Measurements from ENCODE around the gene HES5. TPM values are rescaled to one million over a fixed set of nuclear protein-coding genes. Genes with fewer than 3 reads are reported as not detected.
A peak's percentile ranks its signal among the peaks of the same experiment; 100 is the strongest.

HES5 gene
- polyA plus RNA-seq, 1 of the 3 experiments (the other 2 are of a cell fraction) = 0.03 TPM

DNA sequence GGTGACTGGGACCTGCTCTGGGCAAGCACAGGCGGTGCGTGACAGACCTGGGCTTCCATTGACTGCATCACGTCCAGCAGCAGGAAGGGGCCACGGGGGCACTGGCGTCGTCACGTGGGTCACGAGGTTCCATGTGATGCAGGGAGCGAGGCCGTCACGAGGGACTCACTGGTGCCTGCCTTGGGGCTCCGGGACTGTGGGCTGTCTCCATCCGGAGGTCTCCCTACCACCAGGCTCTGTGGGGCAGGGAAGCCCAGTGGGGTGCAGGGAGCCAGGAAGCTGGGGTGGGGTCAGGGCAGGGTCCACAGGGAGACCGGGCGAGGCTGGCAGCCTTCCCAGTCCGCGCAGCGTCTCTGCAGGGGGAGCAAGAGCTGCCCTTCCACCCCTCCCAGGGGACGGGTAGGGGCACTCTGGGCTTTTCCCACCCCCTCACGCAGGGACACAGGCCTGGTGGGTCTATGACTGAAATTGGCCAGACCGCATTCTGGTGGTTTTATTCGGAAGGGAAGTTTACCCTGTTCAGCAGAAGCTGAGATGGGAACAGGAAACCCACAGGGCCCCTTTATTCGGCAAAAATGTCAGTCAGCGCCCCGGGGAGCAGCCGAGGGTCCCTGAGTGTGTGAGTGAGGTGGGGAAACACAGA lies 25.7 kb upstream of the HES5 start:
- Histone ChIP-seq H3K9ac (no peak overlapping the region), H3K79me2 (ENCODE audit: insufficient read depth) (no peaks in the 10 kb centered on the region), H3K27me3 (ENCODE audit: insufficient read depth) (no peaks in the 10 kb centered on the region), H3K4me2 (no peak overlapping the region; the same call in 1 of the 2 replicates), H3K9me3 (no peaks in the 10 kb centered on the region), H3K9me2 (no peaks in the 10 kb centered on the region), H2AFZ (ENCODE audit: low read depth) (no peak overlapping the region; the same call in 1 of the 2 replicates), H3K27ac (ENCODE audit: low read depth in 2 of 2, low read length in 1 of 2) (no peak overlapping the region), H4K20me1 (ENCODE audit: insufficient read depth) (no peaks in the 10 kb centered on the region), H3K36me3 (replicated peaks in 1 of 2; ENCODE audit: control insufficient read depth in 1 of 2, insufficient read depth in 2 of 2, low read length in 1 of 2) (no peaks in the 10 kb centered on the region), H3K4me1 (ENCODE audit: control insufficient read depth in 1 of 2, insufficient read depth in 2 of 2, low read depth in 1 of 2, low read length in 1 of 2) (peaks cover 0 to 4% of the 10 kb centered on the region in 2 experiments; a peak in 1 of 4 replicates), H3F3A (replicated peaks; ENCODE audit: insufficient read depth) (no peaks in the 10 kb centered on the region), H3K4me3 (ENCODE audit: low read depth in 2 of 2, low read length in 1 of 2) (no peak overlapping the region)
- POLR2A ChIA-PET = no interaction called here
- no peak for TF ChIP-seq YY1 (IDR thresholded peaks at IDR 0.05; ENCODE audit: low read depth)
- CTCF ChIA-PET = interaction anchor here (1.6 to 3.3 kb wide), 5 partner anchors 8 to 231 kb away, joined by 6 to 16 read pairs (median 12); no protein-coding TSS in a partner anchor
- WGBS (ENCODE audit: low lambda C conversion rate) = 56% methylated on average over 9 of the region's 26 CpGs
- no peak for DNase-seq

DNA sequence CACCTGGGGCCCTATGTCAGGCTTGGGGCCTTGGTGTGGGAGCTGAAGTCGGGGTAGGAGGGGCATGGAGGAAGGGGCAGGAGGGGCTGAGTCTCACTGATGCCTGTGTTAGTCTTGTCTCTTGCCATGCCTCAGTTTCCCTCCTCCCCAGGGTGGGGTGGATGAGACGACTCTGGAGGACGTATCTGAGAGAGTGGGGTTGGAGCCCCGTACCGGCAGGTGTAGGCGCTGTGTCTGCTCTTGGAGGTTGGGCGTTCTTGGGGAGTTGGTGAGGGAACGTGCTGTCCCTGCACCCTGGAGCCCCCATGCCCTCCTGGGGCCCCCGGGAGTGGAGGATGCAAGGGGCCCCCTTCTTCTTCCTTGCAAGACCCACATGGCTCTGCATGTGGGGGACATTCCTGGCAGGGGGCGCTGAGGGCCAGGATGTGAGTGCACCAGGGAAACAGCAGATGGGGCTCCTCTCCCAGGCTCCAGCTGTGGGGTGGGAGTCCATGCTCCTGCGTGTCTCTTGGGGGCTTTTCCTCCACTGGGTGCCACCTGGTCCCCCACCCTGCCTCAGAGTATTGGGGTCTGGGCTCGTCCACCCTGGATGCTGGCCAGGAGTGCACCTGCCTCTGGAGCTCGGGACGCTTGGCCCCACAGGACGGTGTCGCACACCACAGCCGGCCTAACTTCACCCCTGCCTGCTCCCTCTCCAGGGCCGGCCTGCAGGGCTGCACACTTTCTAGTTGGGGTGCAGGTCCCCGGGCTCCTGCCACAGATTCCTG lies 24.7 kb upstream of the HES5 start:
- Histone ChIP-seq H3K4me2 (no peak overlapping the region), H3K27me3 (ENCODE audit: insufficient read depth) (no peaks in the 10 kb centered on the region)

More for the DNA sequence above, 24.7 kb upstream of the HES5 start:
- Histone ChIP-seq H3K9me3 (no peaks in the 10 kb centered on the region), H3K4me3 (ENCODE audit: low read depth in 2 of 2, low read length in 1 of 2) (no peak overlapping the region), H3K36me3 (replicated peaks in 1 of 2; ENCODE audit: control insufficient read depth in 1 of 2, insufficient read depth in 2 of 2, low read length in 1 of 2) (no peaks in the 10 kb centered on the region), H3K9ac (no peak overlapping the region), H3K4me1 (ENCODE audit: control insufficient read depth in 1 of 2, insufficient read depth in 2 of 2, low read depth in 1 of 2, low read length in 1 of 2) (peaks cover 0 to 4% of the 10 kb centered on the region in 2 experiments; a peak in 1 of 4 replicates), H3F3A (replicated peaks; ENCODE audit: insufficient read depth) (no peaks in the 10 kb centered on the region), H3K27ac (ENCODE audit: low read depth in 2 of 2, low read length in 1 of 2) (no peak overlapping the region), H4K20me1 (ENCODE audit: insufficient read depth) (no peaks in the 10 kb centered on the region), H3K79me2 (ENCODE audit: insufficient read depth) (no peaks in the 10 kb centered on the region), H2AFZ (ENCODE audit: low read depth) (no peak overlapping the region), H3K9me2 (no peaks in the 10 kb centered on the region)
- no peak for TF ChIP-seq CHD2 (IDR thresholded peaks at IDR 0.05; ENCODE audit: low read length, partially characterized antibody)
- peak; percentile 67 for TF ChIP-seq RAD21 (IDR thresholded peaks at IDR 0.05; ENCODE audit: low read length)
- no peak for TF ChIP-seq TEAD4 (IDR thresholded peaks at IDR 0.05; ENCODE audit: borderline replicate concordance, insufficient read depth)
- TF ChIP-seq SMC3 (IDR thresholded peaks at IDR 0.05; ENCODE audit: low read depth, low read length) = peak; percentile 49; the same call in 1 of the 2 replicates
- no peak for TF ChIP-seq NRF1 (IDR thresholded peaks at IDR 0.05; ENCODE audit: low read depth, low read length)
- TF ChIP-seq MEF2A (IDR thresholded peaks at IDR 0.05; ENCODE audit: borderline replicate concordance, low read depth) = no peak
- TF ChIP-seq, protein P1, sequence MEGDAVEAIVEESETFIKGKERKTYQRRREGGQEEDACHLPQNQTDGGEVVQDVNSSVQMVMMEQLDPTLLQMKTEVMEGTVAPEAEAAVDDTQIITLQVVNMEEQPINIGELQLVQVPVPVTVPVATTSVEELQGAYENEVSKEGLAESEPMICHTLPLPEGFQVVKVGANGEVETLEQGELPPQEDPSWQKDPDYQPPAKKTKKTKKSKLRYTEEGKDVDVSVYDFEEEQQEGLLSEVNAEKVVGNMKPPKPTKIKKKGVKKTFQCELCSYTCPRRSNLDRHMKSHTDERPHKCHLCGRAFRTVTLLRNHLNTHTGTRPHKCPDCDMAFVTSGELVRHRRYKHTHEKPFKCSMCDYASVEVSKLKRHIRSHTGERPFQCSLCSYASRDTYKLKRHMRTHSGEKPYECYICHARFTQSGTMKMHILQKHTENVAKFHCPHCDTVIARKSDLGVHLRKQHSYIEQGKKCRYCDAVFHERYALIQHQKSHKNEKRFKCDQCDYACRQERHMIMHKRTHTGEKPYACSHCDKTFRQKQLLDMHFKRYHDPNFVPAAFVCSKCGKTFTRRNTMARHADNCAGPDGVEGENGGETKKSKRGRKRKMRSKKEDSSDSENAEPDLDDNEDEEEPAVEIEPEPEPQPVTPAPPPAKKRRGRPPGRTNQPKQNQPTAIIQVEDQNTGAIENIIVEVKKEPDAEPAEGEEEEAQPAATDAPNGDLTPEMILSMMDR (IDR thresholded peaks at IDR 0.05) = peak; percentile 30
- 73% methylated on average over 8 of the region's 19 CpGs for WGBS (ENCODE audit: low lambda C conversion rate)
- CTCF ChIA-PET = interaction anchor here (0.6 to 3.3 kb wide), 8 partner anchors 10 to 870 kb away, joined by 3 to 16 read pairs (median 6); no protein-coding TSS in a partner anchor
- POLR2A ChIA-PET = no interaction called here
- peak; percentile 77 for DNase-seq

Data from SK-N-SH (cell line).